IMR-90 (cell line): ENCODE measurements around the gene GABRB2.

Source experiments
- CTCF ChIP-seq: conservative IDR thresholded peaks from 2 replicates; pipeline ENCODE4 v1.5.1; 2012; ENCODE audit warnings: mild to moderate bottlenecking, low read depth, low read length, improper control_type of control experiment
- MAFK ChIP-seq: IDR thresholded peaks from 2 replicates; pipeline ENCODE4 v1.6.1; 2012; ENCODE audit warnings: low read depth, low read length, improper control_type of control experiment
- POLR2A ChIP-seq: IDR thresholded peaks from 2 replicates; pipeline ENCODE4 v1.6.1; 2012; ENCODE audit warnings: mild to moderate bottlenecking, low read depth, low read length
- RAD21 ChIP-seq: IDR thresholded peaks from 2 replicates; pipeline ENCODE4 v1.6.1; 2012; ENCODE audit warnings: low read length, improper control_type of control experiment
- RCOR1 ChIP-seq: IDR thresholded peaks from 2 replicates; pipeline ENCODE4 v1.6.1; 2012; ENCODE audit warnings: mild to moderate bottlenecking, low read length, improper control_type of control experiment; ENCODE audit not compliant: insufficient replicate concordance
- RFX5 ChIP-seq: IDR thresholded peaks from 2 replicates; pipeline ENCODE4 v1.8.0; 2012; ENCODE audit warnings: low read depth, mild to moderate bottlenecking, low read length, moderate library complexity
- SMC3 ChIP-seq: fragments of 150-350 bp; IDR thresholded peaks from 2 replicates; pipeline ENCODE4 v1.6.1; 2016; ENCODE audit warnings: low read depth, mild to moderate bottlenecking, antibody characterized with exemption, low read length, moderate library complexity
- USF2 ChIP-seq: fragments of 150-350 bp; IDR thresholded peaks from 2 replicates; pipeline ENCODE4 v1.6.1; 2017; ENCODE audit warnings: mild to moderate bottlenecking, antibody characterized with exemption, low read length, low read depth

GRCh38 chr5:161471211-161471950 is 75.1 kb downstream of the GABRB2 start:
- TF ChIP-seq USF2 (no peak), SMC3 (no peak), CTCF (no peak), POLR2A (no peak), RAD21 (no peak), RFX5 (no peak), RCOR1 (no peak), MAFK (no peak)
